HL-60 (cell line): ENCODE data around the gene PKN2.

ENCODE experiments used
- DNase-seq, 2 experiments: peaks; one replicate each; pipeline ENCODE4 v3.0.0-alpha.2; 2010 to 2020; ENCODE audit warnings: low read depth in 1 of 2, low spot score in 1 of 2
- H3K27ac ChIP-seq: fragments of 250-450 bp; sonication (Bioruptor Pico); replicated peaks from 2 replicates; pipeline ENCODE4 v1.5.1; 2020; ENCODE audit warnings: mild to moderate bottlenecking, moderate library complexity
- H3K27me3 ChIP-seq: fragments of 250-450 bp; sonication (Bioruptor Pico); 2 replicates; pipeline ENCODE4 v1.5.1; 2021; ENCODE audit warnings: mild to moderate bottlenecking, moderate library complexity; ENCODE audit not compliant: insufficient read depth, poor library complexity, severe bottlenecking
- H3K4me3 ChIP-seq: replicated peaks from 2 replicates; pipeline ENCODE4 v1.5.1; 2011; ENCODE audit warnings: mild to moderate bottlenecking, control low read depth, low read length; ENCODE audit not compliant: insufficient read depth
- CTCF ChIP-seq: IDR thresholded peaks from one replicate; pipeline ENCODE4 v1.5.1; 2011; ENCODE audit warnings: low read length, control low read depth, inconsistent platforms; ENCODE audit not compliant: insufficient read depth
- GABPA ChIP-seq: IDR thresholded peaks from 2 replicates; pipeline ENCODE4 v1.6.1; 2012; ENCODE audit warnings: low read depth
- POLR2AphosphoS5 ChIP-seq: IDR thresholded peaks from 2 replicates; pipeline ENCODE4 v1.6.1; 2012; ENCODE audit warnings: low read depth
- REST ChIP-seq: IDR thresholded peaks from 2 replicates; pipeline ENCODE4 v1.6.1; 2012; ENCODE audit warnings: low read depth; ENCODE audit not compliant: insufficient replicate concordance
- SPI1 ChIP-seq: IDR thresholded peaks from 2 replicates; pipeline ENCODE4 v1.6.1; 2012; ENCODE audit warnings: low read depth, mild to moderate bottlenecking, borderline replicate concordance

PKN2 gene

GRCh38 chr1:88773540-88774150 is 89.6 kb downstream of the PKN2 start:
- no peaks in the 10 kb centered on the region for H3K27me3 ChIP-seq
- no peak for TF ChIP-seq REST
- no peak for TF ChIP-seq CTCF
- TF ChIP-seq GABPA = no peak
- TF ChIP-seq SPI1 = no peak
- no peak for TF ChIP-seq POLR2AphosphoS5
- DNase-seq = no peak
- no peak overlapping the region for H3K4me3 ChIP-seq
- no peak overlapping the region for H3K27ac ChIP-seq

GRCh38 chr1:88774151-88774556 is 90.1 kb downstream of the PKN2 start:
- DNase-seq = no peak
- Histone ChIP-seq H3K4me3 (no peak overlapping the region), H3K27ac (no peak overlapping the region), H3K27me3 (no peaks in the 10 kb centered on the region)
- no peak for TF ChIP-seq SPI1
- TF ChIP-seq REST = no peak

GRCh38 chr1:88777604-88778149 is 93.6 kb downstream of the PKN2 start:
- DNase-seq = no peak
- H3K27ac ChIP-seq = no peak overlapping the region
- TF ChIP-seq POLR2AphosphoS5 = no peak
- no peak for TF ChIP-seq GABPA
- no peak for TF ChIP-seq REST
- no peak for TF ChIP-seq CTCF
- TF ChIP-seq SPI1 = no peak
- no peak overlapping the region for H3K4me3 ChIP-seq
- H3K27me3 ChIP-seq = no peaks in the 10 kb centered on the region
